Bone marrow (tissue), 2 donors: ENCODE data around the gene TEX53.

Experiments used
- DNase-seq, 2 donors: peaks; one replicate each; lab custom pipeline; 2025; lab: John Stamatoyannopoulos, UW

Gene TEX53

GRCh38 chr9:114680259-114681001 lies 22.8 kb upstream of the TEX53 start:
- DNase-seq = no peak

DNA sequence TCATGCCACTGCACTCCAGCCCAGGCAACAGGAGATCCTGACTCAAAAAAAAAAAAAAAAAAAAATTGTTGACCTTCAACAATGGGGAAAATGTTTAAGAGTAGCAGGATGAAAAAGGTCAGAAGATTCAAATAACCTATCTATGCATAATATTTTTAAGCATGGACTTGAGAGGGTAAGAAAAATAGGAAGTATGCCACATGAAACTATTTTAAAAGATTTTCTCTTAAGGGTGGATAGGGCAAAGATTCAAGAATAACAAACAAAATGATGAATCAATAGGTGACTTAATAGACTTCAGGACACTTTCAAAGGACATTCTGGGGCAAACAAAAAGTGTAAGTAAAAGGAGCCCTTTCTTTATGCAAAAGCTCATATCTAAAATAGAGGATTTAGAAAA lies 21.2 kb upstream of the TEX53 start:
- DNase-seq = no peak

- no peak for DNase-seq
Measured at GRCh38 chr9:114678130-114678529, 20.5 kb upstream of the TEX53 start.

DNA sequence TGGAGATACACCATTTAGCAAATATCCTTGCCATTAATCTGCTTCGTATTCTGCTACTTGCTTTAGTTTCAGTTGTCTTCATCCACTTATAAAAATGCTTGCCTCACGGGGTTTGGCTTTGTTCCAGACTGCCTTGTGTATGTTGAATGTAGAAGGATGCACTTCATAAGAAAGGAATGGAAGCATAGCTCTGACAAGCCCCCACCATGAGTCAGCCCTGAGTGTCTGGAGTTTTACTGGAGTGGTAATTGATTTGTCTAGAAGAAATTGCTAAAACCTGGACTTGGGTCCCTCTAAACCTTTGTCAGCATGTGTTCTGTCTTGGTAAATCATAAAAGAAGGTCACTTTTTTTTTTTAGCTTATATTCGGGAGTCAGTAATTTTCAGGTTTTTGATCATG lies 19.8 kb upstream of the TEX53 start:
- peak in 1 of 2 donors; percentile 96 for DNase-seq

GRCh38 chr9:114676901-114677300 lies 19.3 kb upstream of the TEX53 start:
- no peak for DNase-seq

GRCh38 chr9:114674798-114675540 lies 17.4 kb upstream of the TEX53 start:
- no peak for DNase-seq

- no peak for DNase-seq
Measured at GRCh38 chr9:114674076-114674797, 16.6 kb upstream of the TEX53 start.

DNA sequence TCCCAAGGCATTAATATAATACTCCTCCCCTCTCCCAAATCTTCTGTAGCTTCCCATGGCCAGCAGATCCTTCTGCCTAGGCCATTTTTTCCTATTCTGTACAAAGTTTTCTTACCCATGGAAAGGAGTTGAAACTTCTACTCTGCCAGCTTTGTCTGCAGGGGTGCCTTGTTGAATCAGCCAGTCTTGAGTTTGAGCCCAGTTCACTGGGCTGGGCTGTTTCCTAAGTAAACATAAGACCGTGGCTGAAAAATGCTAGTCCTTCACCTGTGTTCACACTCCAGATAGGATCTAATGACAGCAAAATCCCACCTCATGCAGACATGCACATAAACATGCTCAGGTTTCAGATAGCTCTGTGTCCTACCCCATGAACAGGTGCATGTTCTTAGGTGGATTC lies 14.0 kb upstream of the TEX53 start:
- no peak for DNase-seq

- no peak for DNase-seq
Measured at GRCh38 chr9:114669961-114670360, 12.4 kb upstream of the TEX53 start.

GRCh38 chr9:114668146-114668545 lies 10.5 kb upstream of the TEX53 start:
- no peak for DNase-seq

DNA sequence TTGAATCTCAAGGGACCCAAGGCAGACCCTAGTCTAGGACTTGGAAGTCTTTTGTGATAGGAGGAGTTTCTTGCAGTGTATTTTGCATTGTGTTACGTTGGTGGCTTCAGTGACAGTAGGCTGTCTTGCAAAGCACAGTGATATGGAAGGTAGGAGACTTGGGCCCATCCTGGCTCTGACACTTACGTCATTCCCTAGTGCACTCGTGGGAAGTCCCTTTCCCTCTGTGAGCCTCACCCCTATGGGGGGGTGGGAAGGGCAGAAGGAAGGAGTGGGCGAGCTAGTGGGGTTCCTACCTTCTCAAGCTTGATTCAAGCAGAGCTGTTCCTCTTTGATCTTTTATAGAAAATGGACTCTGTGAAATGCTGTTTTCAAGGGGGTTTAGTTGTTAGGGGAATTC lies 9.2 kb upstream of the TEX53 start:
- DNase-seq = no peak

GRCh38 chr9:114666401-114666800 lies 8.8 kb upstream of the TEX53 start:
- no peak for DNase-seq

DNA sequence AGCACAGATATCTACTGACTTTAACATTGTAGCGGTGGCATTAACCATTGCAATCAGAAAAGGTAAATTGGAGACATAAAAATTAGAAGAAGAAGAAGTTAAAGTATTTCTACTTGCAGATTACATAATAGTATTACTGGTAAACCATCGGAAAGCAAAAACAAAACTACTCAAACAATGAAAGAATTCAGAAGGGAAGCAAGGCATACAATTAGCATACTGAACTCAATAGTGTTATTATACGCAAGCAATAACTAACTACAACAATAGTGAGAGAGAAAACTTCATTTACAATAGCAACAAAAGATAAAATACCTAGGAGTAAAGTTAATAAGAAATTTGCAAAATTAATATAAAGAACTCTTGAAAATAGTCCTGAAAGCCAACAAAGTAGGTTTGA lies 6.6 kb upstream of the TEX53 start:
- no peak for DNase-seq

GRCh38 chr9:114662081-114662989 lies 4.7 kb upstream of the TEX53 start:
- peak; percentile 11 to 20 for DNase-seq

- DNase-seq = no peak
Measured at GRCh38 chr9:114656301-114656700, 1.3 kb downstream of the TEX53 start.

DNA sequence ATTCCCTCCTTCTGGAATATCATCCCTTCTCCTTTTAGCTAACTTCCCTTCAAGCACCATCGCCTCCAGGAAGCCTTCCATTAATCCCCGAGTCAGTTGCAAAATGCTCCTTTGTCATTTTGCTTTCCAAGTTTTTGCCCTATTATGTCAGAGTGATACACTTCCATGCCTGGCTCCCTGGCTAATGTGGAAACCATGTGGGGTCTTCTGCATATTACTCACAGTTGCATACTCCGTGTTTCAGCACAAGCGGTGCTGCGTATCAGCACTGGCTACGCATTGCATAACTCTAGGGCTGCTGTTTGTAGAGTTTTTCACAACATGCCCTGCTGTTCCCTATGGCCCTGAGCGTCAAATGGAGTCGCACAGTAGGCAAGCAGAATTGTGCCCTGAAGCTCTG lies 1.9 kb downstream of the TEX53 start:
- DNase-seq = no peak

DNA sequence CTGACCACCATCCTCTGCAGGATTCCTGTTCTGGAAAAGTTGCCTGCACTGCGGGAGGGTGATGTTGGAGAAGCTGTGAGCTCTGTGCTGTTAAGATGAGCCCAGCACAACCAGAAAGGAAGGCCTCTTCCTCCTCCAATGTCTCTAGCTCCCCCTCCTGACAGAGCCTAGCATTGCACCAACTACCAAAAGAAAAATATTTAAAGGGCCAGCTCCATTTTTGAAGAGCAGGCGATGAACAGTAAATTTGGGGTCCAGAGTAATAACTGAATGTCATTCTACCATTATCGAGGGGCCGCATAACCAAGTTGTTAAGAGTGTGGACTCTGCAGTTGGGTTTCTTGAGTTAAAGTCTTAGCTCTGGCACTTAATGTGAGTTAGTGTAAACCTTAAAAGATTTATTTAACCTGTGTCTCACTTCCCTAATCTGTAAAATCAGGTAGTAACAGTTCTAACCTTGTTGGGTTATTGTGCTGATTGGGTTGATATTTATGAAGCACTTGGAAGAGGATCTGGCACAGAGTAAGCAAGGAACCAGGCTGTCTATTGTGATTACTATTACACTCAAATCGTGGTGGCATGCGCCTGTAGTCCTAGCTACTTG lies 3.9 kb downstream of the TEX53 start:
- DNase-seq = peak; percentile 23 to 69

GRCh38 chr9:114652776-114653555 lies 4.6 kb downstream of the TEX53 start:
- DNase-seq = no peak

GRCh38 chr9:114643896-114644295 lies 13.7 kb downstream of the TEX53 start:
- DNase-seq = no peak

GRCh38 chr9:114643001-114643400 lies 14.6 kb downstream of the TEX53 start:
- DNase-seq = no peak

GRCh38 chr9:114641967-114642366 lies 15.6 kb downstream of the TEX53 start:
- peak in 1 of 2 donors; percentile 38 for DNase-seq
